Measurements from ENCODE around the gene CIB4.

- TF ChIP-seq NR2C2 (CRISPR knock-in tag; IDR thresholded peaks at IDR 0.05), result no peak
- no peak for TF ChIP-seq FOXJ3 (CRISPR knock-in tag; IDR thresholded peaks at IDR 0.05; ENCODE audit: borderline replicate concordance)
- TF ChIP-seq, protein P1, sequence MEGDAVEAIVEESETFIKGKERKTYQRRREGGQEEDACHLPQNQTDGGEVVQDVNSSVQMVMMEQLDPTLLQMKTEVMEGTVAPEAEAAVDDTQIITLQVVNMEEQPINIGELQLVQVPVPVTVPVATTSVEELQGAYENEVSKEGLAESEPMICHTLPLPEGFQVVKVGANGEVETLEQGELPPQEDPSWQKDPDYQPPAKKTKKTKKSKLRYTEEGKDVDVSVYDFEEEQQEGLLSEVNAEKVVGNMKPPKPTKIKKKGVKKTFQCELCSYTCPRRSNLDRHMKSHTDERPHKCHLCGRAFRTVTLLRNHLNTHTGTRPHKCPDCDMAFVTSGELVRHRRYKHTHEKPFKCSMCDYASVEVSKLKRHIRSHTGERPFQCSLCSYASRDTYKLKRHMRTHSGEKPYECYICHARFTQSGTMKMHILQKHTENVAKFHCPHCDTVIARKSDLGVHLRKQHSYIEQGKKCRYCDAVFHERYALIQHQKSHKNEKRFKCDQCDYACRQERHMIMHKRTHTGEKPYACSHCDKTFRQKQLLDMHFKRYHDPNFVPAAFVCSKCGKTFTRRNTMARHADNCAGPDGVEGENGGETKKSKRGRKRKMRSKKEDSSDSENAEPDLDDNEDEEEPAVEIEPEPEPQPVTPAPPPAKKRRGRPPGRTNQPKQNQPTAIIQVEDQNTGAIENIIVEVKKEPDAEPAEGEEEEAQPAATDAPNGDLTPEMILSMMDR (IDR thresholded peaks at IDR 0.05), result no peak
- TF ChIP-seq ZSCAN18 (CRISPR knock-in tag; IDR thresholded peaks at IDR 0.05), result no peak
- TF ChIP-seq JAZF1 (CRISPR knock-in tag; IDR thresholded peaks at IDR 0.05), result no peak
These were observed 10.6 kb upstream of the CIB4 start for GRCh38 chr2:26651799-26652198.

Measured in WTC11 (cell line).